ENCODE results near the gene TRAF6.

DNA sequence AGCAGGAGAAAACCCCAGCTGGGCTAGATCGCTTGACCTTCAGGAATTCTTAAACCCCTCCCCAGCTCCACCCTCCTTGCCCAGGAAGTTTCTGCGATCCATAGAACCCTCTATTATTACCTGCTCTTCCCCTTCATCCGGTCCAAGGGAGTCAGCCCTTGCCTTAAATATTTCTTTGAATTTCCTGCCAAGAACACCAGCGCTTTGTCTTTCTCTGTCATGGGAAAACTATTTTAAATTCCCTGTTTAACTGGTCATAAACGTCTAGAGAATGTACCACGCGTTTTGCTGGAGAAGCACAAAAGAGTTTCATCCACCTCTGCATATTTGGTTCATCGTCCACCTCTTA is 496 bp upstream of the TRAF6 start:
- TF ChIP-seq, protein P1, sequence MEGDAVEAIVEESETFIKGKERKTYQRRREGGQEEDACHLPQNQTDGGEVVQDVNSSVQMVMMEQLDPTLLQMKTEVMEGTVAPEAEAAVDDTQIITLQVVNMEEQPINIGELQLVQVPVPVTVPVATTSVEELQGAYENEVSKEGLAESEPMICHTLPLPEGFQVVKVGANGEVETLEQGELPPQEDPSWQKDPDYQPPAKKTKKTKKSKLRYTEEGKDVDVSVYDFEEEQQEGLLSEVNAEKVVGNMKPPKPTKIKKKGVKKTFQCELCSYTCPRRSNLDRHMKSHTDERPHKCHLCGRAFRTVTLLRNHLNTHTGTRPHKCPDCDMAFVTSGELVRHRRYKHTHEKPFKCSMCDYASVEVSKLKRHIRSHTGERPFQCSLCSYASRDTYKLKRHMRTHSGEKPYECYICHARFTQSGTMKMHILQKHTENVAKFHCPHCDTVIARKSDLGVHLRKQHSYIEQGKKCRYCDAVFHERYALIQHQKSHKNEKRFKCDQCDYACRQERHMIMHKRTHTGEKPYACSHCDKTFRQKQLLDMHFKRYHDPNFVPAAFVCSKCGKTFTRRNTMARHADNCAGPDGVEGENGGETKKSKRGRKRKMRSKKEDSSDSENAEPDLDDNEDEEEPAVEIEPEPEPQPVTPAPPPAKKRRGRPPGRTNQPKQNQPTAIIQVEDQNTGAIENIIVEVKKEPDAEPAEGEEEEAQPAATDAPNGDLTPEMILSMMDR (IDR thresholded peaks at IDR 0.05; ENCODE audit: extremely low read depth in 1 of 2, insufficient read depth in 1 of 2, low read depth in 1 of 2, low read length in 2 of 2): no peak
- TF ChIP-seq POLR2A (IDR thresholded peaks at IDR 0.05; ENCODE audit: low read depth, low read length) (no peak), EZH2 (IDR thresholded peaks at IDR 0.05; ENCODE audit: borderline replicate concordance, low read depth, low read length, severe bottlenecking) (no peak), POLR2AphosphoS5 (IDR thresholded peaks at IDR 0.05; ENCODE audit: insufficient read depth, low read depth, low read length) (no peak), MYC (IDR thresholded peaks at IDR 0.05; ENCODE audit: low read depth, low read length) (no peak), GATA2 (IDR thresholded peaks at IDR 0.05; ENCODE audit: insufficient read depth, insufficient read length, low read depth, low read length) (no peak), FOS (IDR thresholded peaks at IDR 0.05; ENCODE audit: borderline replicate concordance, insufficient read depth, low read length) (no peak)
- TF ChIP-seq, protein P2, sequence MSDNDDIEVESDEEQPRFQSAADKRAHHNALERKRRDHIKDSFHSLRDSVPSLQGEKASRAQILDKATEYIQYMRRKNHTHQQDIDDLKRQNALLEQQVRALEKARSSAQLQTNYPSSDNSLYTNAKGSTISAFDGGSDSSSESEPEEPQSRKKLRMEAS (IDR thresholded peaks at IDR 0.05; ENCODE audit: insufficient read depth, insufficient read length): no peak
